ENCODE measurements around the gene TSPAN2. TPM values are rescaled to one million over a fixed set of nuclear protein-coding genes. Genes with fewer than 3 reads are reported as not detected.

TSPAN2 gene
- total and polyA plus RNA-seq, 9 donors = 16.3 to 30.6 (median 19.7) TPM

DNA sequence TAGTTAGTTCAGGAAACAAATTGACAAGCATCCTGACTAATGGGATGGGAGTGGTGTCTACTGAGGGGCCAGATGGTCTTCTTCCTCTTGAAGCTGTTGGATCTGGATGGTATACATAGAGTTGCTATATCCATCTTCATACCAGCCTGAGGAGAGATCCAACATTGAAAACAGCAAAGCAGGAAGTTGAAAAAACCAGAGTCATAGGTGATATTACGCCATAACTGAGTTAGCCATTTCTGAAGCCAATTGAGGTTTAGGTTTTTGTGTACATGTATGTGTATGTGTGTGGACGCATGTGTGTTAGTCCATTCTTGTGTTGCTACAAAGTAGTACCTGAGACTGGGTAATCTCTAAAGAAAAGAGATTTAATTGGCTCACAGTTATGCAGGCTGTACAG lies 2.3 kb upstream of the TSPAN2 start:
- WGBS (ENCODE audit: insufficient coverage) = 85% methylated on average over 2 of the region's 2 CpGs
- no peak for DNase-seq
- Histone ChIP-seq H3K4me1 (ENCODE audit: control insufficient read depth, insufficient read depth, low read length) (peaks cover 8% of the 10 kb centered on the region), H3K9me3 (replicated peaks; ENCODE audit: control insufficient read depth, low read depth, low read length) (no peaks in the 10 kb centered on the region), H3K27me3 (ENCODE audit: control insufficient read depth, insufficient read depth, low read length) (peaks cover 22% of the 10 kb centered on the region), H3K36me3 (ENCODE audit: control insufficient read depth, insufficient read depth, low read length) (no peaks in the 10 kb centered on the region), H3K27ac (ENCODE audit: low read length) (no peak overlapping the region), H3K4me3 (ENCODE audit: low read length) (no peak overlapping the region)

DNA sequence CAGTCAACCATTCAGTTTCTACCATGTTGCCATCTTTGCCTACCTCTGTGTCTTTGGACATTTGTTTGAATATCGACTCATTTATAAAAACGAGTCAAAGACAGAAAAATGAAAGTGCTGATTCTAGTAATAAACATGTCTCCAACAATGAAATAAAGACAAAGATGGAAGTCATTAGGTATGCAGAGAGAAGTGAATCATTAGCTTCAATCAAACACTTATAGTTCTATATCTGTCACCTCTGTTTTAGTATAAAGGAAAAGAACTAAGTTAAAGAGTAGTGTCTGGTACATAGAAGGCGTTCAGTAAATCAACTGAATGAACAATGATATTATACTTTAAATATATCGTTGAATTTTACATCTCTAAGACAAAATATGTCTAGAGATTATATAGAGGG lies 1.7 kb upstream of the TSPAN2 start:
- H3K4me3 ChIP-seq (ENCODE audit: low read length) = no peak overlapping the region
- DNase-seq = no peak
- WGBS (ENCODE audit: insufficient coverage) = no CpG with 5 or more reads among the region's 4 CpGs
- H3K36me3 ChIP-seq (ENCODE audit: control insufficient read depth, insufficient read depth, low read length) = no peaks in the 10 kb centered on the region
- no peaks in the 10 kb centered on the region for H3K9me3 ChIP-seq (replicated peaks; ENCODE audit: control insufficient read depth, low read depth, low read length)
- no peak overlapping the region for H3K27ac ChIP-seq (ENCODE audit: low read length)
- peaks cover 22% of the 10 kb centered on the region for H3K27me3 ChIP-seq (ENCODE audit: control insufficient read depth, insufficient read depth, low read length)
- peaks cover 8% of the 10 kb centered on the region for H3K4me1 ChIP-seq (ENCODE audit: control insufficient read depth, insufficient read depth, low read length)

DNA sequence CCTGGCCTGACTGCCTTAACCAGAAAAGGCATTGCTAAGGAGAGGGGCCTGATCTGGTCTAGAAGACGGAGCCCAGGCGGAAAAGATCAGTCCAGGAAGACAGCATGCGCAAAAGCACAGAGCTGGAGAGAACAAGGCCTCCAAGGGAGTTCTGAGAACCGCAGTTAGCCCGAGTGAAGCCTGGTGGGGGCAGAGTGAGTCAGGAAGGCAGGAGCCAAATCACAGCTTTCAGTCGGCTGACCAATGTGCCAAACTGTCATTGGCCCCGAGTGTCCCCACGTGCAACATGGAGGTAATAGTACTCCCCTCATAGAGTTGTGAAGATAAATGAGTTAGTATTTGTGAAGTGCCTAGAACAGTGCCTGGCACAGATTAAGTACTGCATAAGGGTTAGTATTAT lies 1.2 kb upstream of the TSPAN2 start:
- no peak overlapping the region for H3K4me3 ChIP-seq (ENCODE audit: low read length)
- H3K4me1 ChIP-seq (ENCODE audit: control insufficient read depth, insufficient read depth, low read length) = peaks cover 10% of the 10 kb centered on the region
- 58% methylated on average over 6 of the region's 8 CpGs for WGBS (ENCODE audit: insufficient coverage)
- H3K27me3 ChIP-seq (ENCODE audit: control insufficient read depth, insufficient read depth, low read length) = peaks cover 22% of the 10 kb centered on the region
- DNase-seq = no peak
- no peaks in the 10 kb centered on the region for H3K9me3 ChIP-seq (replicated peaks; ENCODE audit: control insufficient read depth, low read depth, low read length)
- peak overlapping the region; percentile 43 for H3K27ac ChIP-seq (ENCODE audit: low read length)
- H3K36me3 ChIP-seq (ENCODE audit: control insufficient read depth, insufficient read depth, low read length) = no peaks in the 10 kb centered on the region

DNA sequence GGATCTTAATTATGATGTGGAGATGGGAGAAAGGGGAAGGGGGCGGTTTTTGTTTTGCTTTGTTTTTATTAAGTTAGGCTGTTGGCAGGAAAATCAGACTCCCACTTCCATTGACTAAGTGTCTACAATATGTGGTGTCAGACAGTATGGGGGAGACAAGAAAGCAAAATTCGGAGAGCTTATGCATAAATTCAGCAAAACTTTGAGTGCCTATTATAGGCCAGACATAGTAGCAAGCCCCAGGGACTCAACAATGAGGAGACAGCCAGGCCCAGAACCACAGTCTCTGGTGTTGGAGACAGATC lies 835 bp upstream of the TSPAN2 start:
- 31% methylated on average over 1 of the region's 2 CpGs for WGBS (ENCODE audit: insufficient coverage)
- no peak for DNase-seq
- H3K27ac ChIP-seq (ENCODE audit: low read length) = peak overlapping the region; percentile 43

GRCh38 chr1:115088871-115089419 lies 358 bp downstream of the TSPAN2 start:
- H3K36me3 ChIP-seq (ENCODE audit: control insufficient read depth, insufficient read depth, low read length) = no peaks in the 10 kb centered on the region
- DNase-seq = no peak
- H3K4me1 ChIP-seq (ENCODE audit: control insufficient read depth, insufficient read depth, low read length) = peaks cover 13% of the 10 kb centered on the region
- 1% methylated on average over 21 of the region's 25 CpGs for WGBS (ENCODE audit: insufficient coverage)
- H3K9me3 ChIP-seq (replicated peaks; ENCODE audit: control insufficient read depth, low read depth, low read length) = no peaks in the 10 kb centered on the region
- peak overlapping the region; percentile 47 for H3K27ac ChIP-seq (ENCODE audit: low read length)
- H3K4me3 ChIP-seq (ENCODE audit: low read length) = peak overlapping the region; percentile 40
- peaks cover 22% of the 10 kb centered on the region for H3K27me3 ChIP-seq (ENCODE audit: control insufficient read depth, insufficient read depth, low read length)

More for the DNA sequence above, 835 bp upstream of the TSPAN2 start:
- no peak overlapping the region for H3K4me3 ChIP-seq (ENCODE audit: low read length)
- H3K4me1 ChIP-seq (ENCODE audit: control insufficient read depth, insufficient read depth, low read length) = peaks cover 12% of the 10 kb centered on the region
- peaks cover 22% of the 10 kb centered on the region for H3K27me3 ChIP-seq (ENCODE audit: control insufficient read depth, insufficient read depth, low read length)
- no peaks in the 10 kb centered on the region for H3K9me3 ChIP-seq (replicated peaks; ENCODE audit: control insufficient read depth, low read depth, low read length)
- H3K36me3 ChIP-seq (ENCODE audit: control insufficient read depth, insufficient read depth, low read length) = no peaks in the 10 kb centered on the region

DNA sequence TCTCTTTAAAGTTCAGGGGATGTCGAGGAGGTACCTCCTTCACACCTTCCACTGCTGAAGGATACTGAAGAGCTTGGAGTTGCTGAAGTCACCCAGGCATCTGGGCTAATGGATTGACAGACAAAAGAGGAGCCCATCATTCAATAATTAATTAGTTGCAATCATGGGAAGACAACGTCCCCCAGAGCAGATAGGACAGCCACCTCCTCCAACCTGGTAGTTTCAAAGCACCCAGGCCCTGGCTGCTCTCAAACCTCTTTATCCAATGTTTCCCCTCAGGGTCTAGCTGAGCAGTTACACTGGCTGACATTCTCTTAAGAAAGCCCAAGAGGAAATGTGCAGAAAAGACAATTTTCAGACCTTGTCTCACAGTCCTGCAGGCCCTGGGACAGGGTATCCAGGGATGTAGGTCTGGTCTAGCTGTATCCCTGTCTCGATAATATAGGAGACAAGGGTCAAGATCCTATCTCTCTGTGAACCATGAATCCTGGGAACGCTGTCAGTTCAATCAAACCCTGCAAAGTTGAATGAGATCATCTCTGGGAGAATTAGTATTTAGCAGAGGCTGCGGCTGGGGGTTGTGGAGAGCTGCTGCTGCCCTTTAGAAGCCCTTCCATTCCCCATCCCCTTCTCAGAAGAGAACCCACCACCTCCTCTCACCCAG lies 1.1 kb downstream of the TSPAN2 start:
- Histone ChIP-seq H3K4me1 (ENCODE audit: control insufficient read depth, insufficient read depth, low read length) (peaks cover 13% of the 10 kb centered on the region), H3K27ac (ENCODE audit: low read length) (peak overlapping the region; percentile 47), H3K9me3 (replicated peaks; ENCODE audit: control insufficient read depth, low read depth, low read length) (no peaks in the 10 kb centered on the region), H3K4me3 (ENCODE audit: low read length) (peak overlapping the region; percentile 40), H3K36me3 (ENCODE audit: control insufficient read depth, insufficient read depth, low read length) (no peaks in the 10 kb centered on the region), H3K27me3 (ENCODE audit: control insufficient read depth, insufficient read depth, low read length) (peaks cover 22% of the 10 kb centered on the region)
- WGBS (ENCODE audit: insufficient coverage) = 66% methylated on average over 2 of the region's 5 CpGs
- no peak for DNase-seq

- H3K36me3 ChIP-seq (ENCODE audit: control insufficient read depth, insufficient read depth, low read length) = no peaks in the 10 kb centered on the region
- H3K27me3 ChIP-seq (ENCODE audit: control insufficient read depth, insufficient read depth, low read length) = peaks cover 20% of the 10 kb centered on the region
- H3K27ac ChIP-seq (ENCODE audit: low read length) = peak overlapping the region; percentile 87
- no peaks in the 10 kb centered on the region for H3K9me3 ChIP-seq (replicated peaks; ENCODE audit: control insufficient read depth, low read depth, low read length)
- no peak for DNase-seq
- H3K4me3 ChIP-seq (ENCODE audit: low read length) = no peak overlapping the region
- H3K4me1 ChIP-seq (ENCODE audit: control insufficient read depth, insufficient read depth, low read length) = peaks cover 13% of the 10 kb centered on the region
- WGBS (ENCODE audit: insufficient coverage) = 75% methylated on average over 7 of the region's 9 CpGs
Observed at GRCh38 chr1:115086176-115086830, 3.0 kb downstream of the TSPAN2 start.

GRCh38 chr1:115084902-115085511 lies 4.3 kb downstream of the TSPAN2 start:
- no peaks in the 10 kb centered on the region for H3K36me3 ChIP-seq (ENCODE audit: control insufficient read depth, insufficient read depth, low read length)
- H3K4me1 ChIP-seq (ENCODE audit: control insufficient read depth, insufficient read depth, low read length) = peaks cover 9% of the 10 kb centered on the region
- H3K27me3 ChIP-seq (ENCODE audit: control insufficient read depth, insufficient read depth, low read length) = peaks cover 15% of the 10 kb centered on the region
- peak; percentile 84 for DNase-seq
- no peak overlapping the region for H3K4me3 ChIP-seq (ENCODE audit: low read length)
- H3K9me3 ChIP-seq (replicated peaks; ENCODE audit: control insufficient read depth, low read depth, low read length) = no peaks in the 10 kb centered on the region
- 45% methylated on average over 4 of the region's 9 CpGs for WGBS (ENCODE audit: insufficient coverage)
- peak overlapping the region; percentile 87 for H3K27ac ChIP-seq (ENCODE audit: low read length)

GRCh38 chr1:115082949-115083348 lies 6.4 kb downstream of the TSPAN2 start:
- peak; percentile 72 for DNase-seq
- Histone ChIP-seq H3K27me3 (ENCODE audit: control insufficient read depth, insufficient read depth, low read length) (no peaks in the 10 kb centered on the region), H3K27ac (ENCODE audit: low read length) (no peak overlapping the region)

GRCh38 chr1:115078708-115079107 lies 10.6 kb downstream of the TSPAN2 start:
- no peak for DNase-seq
- Histone ChIP-seq H3K27me3 (ENCODE audit: control insufficient read depth, insufficient read depth, low read length) (no peaks in the 10 kb centered on the region), H3K36me3 (ENCODE audit: control insufficient read depth, insufficient read depth, low read length) (no peaks in the 10 kb centered on the region), H3K4me1 (ENCODE audit: control insufficient read depth, insufficient read depth, low read length) (peaks cover 7% of the 10 kb centered on the region), H3K4me3 (ENCODE audit: low read length) (no peak overlapping the region), H3K9me3 (replicated peaks; ENCODE audit: control insufficient read depth, low read depth, low read length) (no peaks in the 10 kb centered on the region), H3K27ac (ENCODE audit: low read length) (no peak overlapping the region)
- WGBS (ENCODE audit: insufficient coverage) = no CpG with 5 or more reads among the region's 4 CpGs

More at GRCh38 chr1:115082949-115083348, 6.4 kb downstream of the TSPAN2 start:
- 40% methylated on average over 4 of the region's 6 CpGs for WGBS (ENCODE audit: insufficient coverage)
- H3K36me3 ChIP-seq (ENCODE audit: control insufficient read depth, insufficient read depth, low read length) = no peaks in the 10 kb centered on the region
- no peaks in the 10 kb centered on the region for H3K9me3 ChIP-seq (replicated peaks; ENCODE audit: control insufficient read depth, low read depth, low read length)
- no peak overlapping the region for H3K4me3 ChIP-seq (ENCODE audit: low read length)
- peaks cover 5% of the 10 kb centered on the region for H3K4me1 ChIP-seq (ENCODE audit: control insufficient read depth, insufficient read depth, low read length)

Measured in muscle of leg (tissue), 11 donors.